BJ (cell line): ENCODE measurements around the gene ZNF521. TPM values are rescaled to one million over a fixed set of nuclear protein-coding genes. Genes with fewer than 3 reads are reported as not detected.

Experiments used
- CTCF ChIA-PET: fragments of 350-600 bp; formaldehyde crosslinking; extraction: SDS; loops from one replicate; lab custom pipeline; 2021; ENCODE audit warnings: antibody characterized with exemption, inconsistent platforms; lab: Yijun Ruan, JAX
- POLR2A ChIA-PET: fragments of 300-600 bp; sonication (Branson Sonifier 250); formaldehyde crosslinking; extraction: SDS; loops from one replicate; lab custom pipeline; 2021; ENCODE audit warnings: antibody characterized with exemption; lab: Charles Lee
- DNase-seq: peaks from one replicate; pipeline ENCODE4 v3.0.0-alpha.2; 2011; ENCODE audit warnings: low read depth
- H3K27me3 ChIP-seq: 2 replicates; pipeline ENCODE4 v1.6.0; 2011; ENCODE audit warnings: low read length; ENCODE audit not compliant: control insufficient read depth, insufficient read depth
- H3K36me3 ChIP-seq: 2 replicates; pipeline ENCODE4 v1.5.1; 2011; ENCODE audit warnings: low read length; ENCODE audit not compliant: control insufficient read depth, insufficient read depth
- H3K4me3 ChIP-seq: 2 replicates; pipeline ENCODE4 v1.5.1; 2011; ENCODE audit warnings: low read depth, mild to moderate bottlenecking, control low read depth, low read length
- CTCF ChIP-seq: IDR thresholded peaks from 2 replicates; pipeline ENCODE4 v1.5.1; 2011; ENCODE audit warnings: low read depth, mild to moderate bottlenecking, control low read depth, inconsistent platforms, low read length, moderate library complexity; ENCODE audit not compliant: insufficient read depth
- polyA plus RNA-seq: library from polyadenylated mRNA; depleted of rRNA; stranded (reverse); fragments of >200 nt; gene quantifications from 2 replicates; pipeline ENCODE4 v1.2.3, GENCODE V29; 2011

ZNF521 gene
- polyA plus RNA-seq, 1 experiment, result 29.3 TPM

GRCh38 chr18:25244170-25244569 lies 107.8 kb downstream of the ZNF521 start:
- no peak overlapping the region for H3K4me3 ChIP-seq
- ChIA-PET POLR2A (no interaction called here), CTCF (no interaction called here)
- DNase-seq, result no peak
- TF ChIP-seq CTCF, result no peak
- no peaks in the 10 kb centered on the region for H3K36me3 ChIP-seq
- no peaks in the 10 kb centered on the region for H3K27me3 ChIP-seq

- no peaks in the 10 kb centered on the region for H3K36me3 ChIP-seq
- no peaks in the 10 kb centered on the region for H3K27me3 ChIP-seq
- POLR2A ChIA-PET, result no interaction called here
- TF ChIP-seq CTCF, result no peak
- H3K4me3 ChIP-seq, result no peak overlapping the region
- no peak for DNase-seq
- CTCF ChIA-PET, result no interaction called here
These were observed 108.2 kb downstream of the ZNF521 start for GRCh38 chr18:25243754-25244153.

GRCh38 chr18:25243257-25243656 lies 108.7 kb downstream of the ZNF521 start:
- no peak for TF ChIP-seq CTCF
- POLR2A ChIA-PET, result no interaction called here
- CTCF ChIA-PET, result no interaction called here
- H3K27me3 ChIP-seq, result no peaks in the 10 kb centered on the region
- no peaks in the 10 kb centered on the region for H3K36me3 ChIP-seq
- no peak overlapping the region for H3K4me3 ChIP-seq
- DNase-seq, result no peak

GRCh38 chr18:25240420-25240770 lies 111.6 kb downstream of the ZNF521 start:
- no peak for DNase-seq
- TF ChIP-seq CTCF, result no peak
- Histone ChIP-seq H3K27me3 (no peaks in the 10 kb centered on the region), H3K4me3 (no peak overlapping the region), H3K36me3 (no peaks in the 10 kb centered on the region)
- POLR2A ChIA-PET, result no interaction called here
- CTCF ChIA-PET, result interaction anchor here (0.6 kb wide), 1 partner anchor 341 kb away, joined by 3 read pairs; no protein-coding TSS in a partner anchor

GRCh38 chr18:25239581-25240419 lies 112.2 kb downstream of the ZNF521 start:
- DNase-seq, result no peak
- Histone ChIP-seq H3K4me3 (no peak overlapping the region), H3K27me3 (no peaks in the 10 kb centered on the region), H3K36me3 (no peaks in the 10 kb centered on the region)
- ChIA-PET CTCF (interaction anchor here (0.6 to 1.4 kb wide), 2 partner anchors 9 to 342 kb away, joined by 3 to 4 read pairs; no protein-coding TSS in a partner anchor), POLR2A (no interaction called here)
- no peak for TF ChIP-seq CTCF
